NB4 (cell line): ENCODE data around the gene BEX3.

Experiments
- CTCF ChIP-seq: IDR thresholded peaks from one replicate; pipeline ENCODE4 v1.5.1; 2012; ENCODE audit warnings: low read depth, low read length
- MAX ChIP-seq: IDR thresholded peaks from 2 replicates; pipeline ENCODE4 v1.6.1; 2011; ENCODE audit warnings: low read depth, low read length

GRCh38 chrX:103356858-103357257 lies 19.5 kb upstream of the BEX3 start:
- no peak for TF ChIP-seq CTCF
- TF ChIP-seq MAX, result no peak
